COR-L47 (cell line): ENCODE data around the gene NKAIN2.
"Not testable (repeated sequence)": the region's sequence is repeated elsewhere in the genome, so short reads cannot be mapped to it uniquely, and the experiment has no call there.

Experiments used
- DNase-seq: peaks from one replicate; lab custom pipeline; 2025; lab: John Stamatoyannopoulos, UW

Gene NKAIN2

GRCh38 chr6:124434421-124434820 lies 630.8 kb downstream of the NKAIN2 start:
- DNase-seq = no peak

DNA sequence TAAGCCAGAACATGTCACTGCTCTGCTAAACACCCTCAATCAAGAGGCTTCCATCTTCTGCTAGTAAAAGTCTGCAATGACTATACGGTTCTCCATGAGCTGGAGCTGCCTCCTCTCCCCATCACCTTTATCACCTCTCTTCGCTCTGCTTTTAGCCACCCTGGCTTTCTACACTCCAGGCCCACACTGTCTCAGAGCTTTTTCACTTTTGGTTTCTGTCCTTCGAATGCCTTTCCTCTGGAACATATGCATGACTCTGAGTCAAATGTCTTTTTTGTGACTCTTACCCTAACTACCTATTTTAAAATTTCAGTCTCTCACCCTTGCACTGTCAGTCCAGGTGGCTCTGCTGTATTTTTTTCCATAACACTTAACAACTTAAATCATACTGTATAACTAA lies 633.1 kb downstream of the NKAIN2 start:
- DNase-seq = no peak

GRCh38 chr6:124438546-124439065 lies 634.9 kb downstream of the NKAIN2 start:
- DNase-seq = no peak

DNA sequence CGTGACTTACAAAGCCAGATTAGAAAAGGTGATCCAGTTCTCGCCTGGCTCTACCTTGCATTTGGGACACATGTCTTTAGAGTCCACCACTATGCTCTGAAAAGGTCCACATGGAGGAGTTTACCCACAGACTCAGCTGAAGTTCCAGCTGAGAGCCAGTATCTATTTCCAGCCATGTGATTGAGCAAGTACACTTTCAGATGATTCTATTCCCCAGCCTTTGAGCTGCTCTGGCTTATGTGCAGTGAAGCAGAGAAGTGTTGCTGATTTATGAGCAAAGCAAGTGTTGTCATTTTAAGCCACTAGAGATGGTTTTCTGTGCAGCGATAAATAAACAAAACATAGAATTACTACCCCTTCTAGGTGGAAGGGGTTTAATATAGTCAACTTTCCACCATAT lies 637.8 kb downstream of the NKAIN2 start:
- DNase-seq = no peak

DNA sequence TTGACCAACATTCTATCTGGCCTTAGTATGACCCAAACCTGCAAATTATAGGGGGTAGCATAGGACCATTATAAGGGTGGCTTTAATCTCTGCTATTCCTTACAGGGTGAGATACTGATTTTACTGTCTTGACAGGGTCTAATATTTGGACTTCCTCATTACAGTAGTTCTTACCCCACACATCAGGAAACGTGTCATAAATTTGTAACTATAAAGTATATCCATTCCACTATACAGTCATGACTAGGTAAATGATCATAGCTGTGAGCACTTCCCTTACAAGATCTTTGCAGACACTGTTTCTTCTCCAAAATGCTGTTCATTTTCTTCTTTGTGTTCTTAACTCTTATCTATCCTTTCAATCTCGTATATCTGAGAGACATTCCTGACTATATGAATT lies 639.9 kb downstream of the NKAIN2 start:
- DNase-seq = no peak

GRCh38 chr6:124445581-124445980 lies 641.9 kb downstream of the NKAIN2 start:
- DNase-seq = no peak

DNA sequence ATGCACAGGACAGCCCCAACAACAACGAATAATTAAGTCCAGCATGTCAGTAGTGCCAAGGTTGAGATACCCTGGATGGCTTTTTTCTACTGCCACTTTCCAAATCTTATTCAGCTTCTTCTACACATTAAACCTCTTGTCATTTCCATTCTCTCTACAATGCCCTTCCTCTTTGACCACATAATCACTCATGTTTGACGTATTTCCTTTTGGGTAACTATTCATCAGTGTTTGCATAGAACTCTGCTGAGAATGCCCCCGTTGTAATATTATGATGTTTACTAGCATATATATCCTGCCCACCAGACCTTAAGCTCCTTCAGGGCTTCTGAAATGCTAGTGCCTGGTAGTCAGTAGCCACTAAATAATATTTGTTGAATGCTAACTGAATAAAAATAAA lies 643.3 kb downstream of the NKAIN2 start:
- no peak for DNase-seq

GRCh38 chr6:124459268-124459667 lies 655.6 kb downstream of the NKAIN2 start:
- no peak for DNase-seq

DNA sequence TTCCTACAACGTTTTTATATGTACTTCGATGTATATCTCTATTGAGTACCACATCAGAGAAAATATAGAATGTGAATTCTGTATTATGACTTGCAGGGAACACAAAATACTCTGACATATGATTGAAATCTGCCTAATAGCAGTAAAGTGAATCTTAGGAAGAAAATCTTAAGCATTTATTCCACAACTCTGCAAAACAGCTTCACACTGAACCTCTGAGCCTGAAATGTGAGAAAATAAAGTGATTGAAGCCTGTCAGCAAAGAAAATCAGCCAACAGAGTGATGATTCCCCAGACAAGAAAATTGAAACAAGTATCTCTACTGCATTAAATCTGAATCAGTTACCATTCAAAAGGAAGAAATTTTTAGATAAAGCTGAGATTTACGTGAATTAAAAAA lies 659.1 kb downstream of the NKAIN2 start:
- DNase-seq = no peak

DNA sequence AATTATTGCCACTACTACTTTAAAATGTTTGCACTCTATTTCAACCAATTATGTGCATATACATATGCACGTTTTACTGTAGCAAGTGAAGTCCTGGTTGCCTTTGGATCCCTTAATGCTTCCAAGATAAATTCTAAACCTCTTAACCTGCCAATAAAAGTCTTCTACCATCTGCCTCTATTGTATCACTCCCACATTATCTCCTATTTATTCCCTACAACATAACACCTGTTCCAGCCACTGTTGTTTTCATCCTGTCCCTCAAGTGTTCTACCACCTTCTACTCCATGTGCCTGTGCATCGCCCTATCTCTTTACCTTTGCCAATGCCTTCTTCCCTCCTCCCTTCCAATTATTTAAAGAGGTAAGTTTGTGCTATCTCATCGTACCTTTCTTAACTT lies 659.6 kb downstream of the NKAIN2 start:
- no peak for DNase-seq

GRCh38 chr6:124464600-124464999 lies 660.9 kb downstream of the NKAIN2 start:
- DNase-seq = not testable (repeated sequence)

DNA sequence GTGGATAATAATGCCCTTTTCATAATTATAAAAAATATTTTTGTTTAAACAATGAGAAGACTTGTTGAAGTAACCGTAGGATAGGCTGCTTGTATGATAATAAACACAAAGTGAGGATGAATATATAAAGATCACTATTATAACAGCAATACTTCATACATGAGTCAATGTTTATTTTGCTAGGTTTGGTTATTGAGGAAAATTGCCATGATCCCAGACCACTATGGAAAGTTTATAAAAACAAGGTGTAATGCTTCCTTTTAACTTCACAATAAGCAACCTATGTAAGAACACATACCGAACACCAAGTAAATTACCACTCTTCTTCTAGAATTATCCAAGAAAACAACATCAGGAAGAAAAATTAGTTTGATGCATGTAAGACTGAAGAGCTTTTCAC lies 663.3 kb downstream of the NKAIN2 start:
- DNase-seq = no peak

- no peak for DNase-seq
Measured at GRCh38 chr6:124467366-124467765, 663.7 kb downstream of the NKAIN2 start.

DNA sequence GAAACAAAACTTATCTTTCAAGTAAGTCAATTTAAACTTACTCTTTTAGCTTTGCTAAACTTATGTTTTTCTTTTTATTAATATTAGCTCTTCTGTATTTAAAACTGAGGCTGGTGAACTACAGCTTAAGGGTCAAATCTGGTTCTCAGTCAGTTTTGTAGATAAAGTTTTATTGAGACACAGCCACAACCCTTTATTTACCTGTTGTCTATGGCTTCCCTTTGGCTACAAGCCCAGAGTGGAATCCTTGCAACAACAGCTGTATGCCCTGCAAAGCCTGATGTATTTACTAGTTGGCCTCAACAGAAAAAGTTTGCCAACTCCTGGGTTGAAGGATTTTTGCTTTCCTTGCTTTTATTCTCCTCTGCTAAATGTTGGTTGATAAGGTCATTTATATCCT lies 667.1 kb downstream of the NKAIN2 start:
- DNase-seq = no peak

- no peak for DNase-seq
Measured at GRCh38 chr6:124475176-124475575, 671.5 kb downstream of the NKAIN2 start.

- no peak for DNase-seq
Measured at GRCh38 chr6:124478906-124479305, 675.2 kb downstream of the NKAIN2 start.

DNA sequence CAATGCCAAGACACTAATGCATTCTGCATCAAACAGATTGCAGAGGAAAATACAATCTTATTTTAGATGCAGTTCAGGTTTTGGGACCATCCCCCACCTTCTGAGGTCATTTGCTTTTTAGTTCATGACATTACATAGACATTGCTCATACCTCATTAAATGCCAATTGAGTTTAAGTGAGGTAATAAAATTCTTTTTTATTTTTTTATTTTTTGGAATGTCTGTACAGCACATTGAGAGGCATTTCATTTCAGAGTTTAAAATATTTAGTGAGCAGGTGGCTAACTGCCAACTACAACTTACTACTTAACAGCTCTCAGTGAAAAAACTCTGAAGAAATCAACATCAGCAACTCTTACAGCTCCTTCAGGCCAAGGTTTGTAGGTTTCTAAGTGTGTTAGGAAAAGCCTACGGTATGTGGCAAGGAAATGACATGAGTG lies 676.3 kb downstream of the NKAIN2 start:
- DNase-seq = no peak

DNA sequence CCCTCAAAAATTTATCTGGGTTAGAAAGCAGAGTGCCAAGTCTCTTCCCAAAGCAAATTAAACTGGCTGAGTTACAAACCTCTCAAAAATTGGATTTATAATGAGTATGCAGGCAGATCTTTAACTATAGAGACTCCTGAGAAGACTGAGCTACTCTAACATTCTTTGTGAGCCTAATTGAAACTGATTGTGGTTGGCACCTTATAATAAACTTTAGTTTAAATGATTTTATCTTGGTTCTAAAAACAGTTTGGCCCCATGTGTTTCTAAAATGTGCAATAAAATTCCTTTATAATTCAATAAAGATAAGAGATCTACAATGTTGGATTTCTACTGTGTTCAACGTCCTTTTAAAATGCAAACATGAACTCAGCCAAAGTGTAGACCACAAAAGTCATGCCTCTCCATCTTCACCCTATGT lies 678.4 kb downstream of the NKAIN2 start:
- no peak for DNase-seq

DNA sequence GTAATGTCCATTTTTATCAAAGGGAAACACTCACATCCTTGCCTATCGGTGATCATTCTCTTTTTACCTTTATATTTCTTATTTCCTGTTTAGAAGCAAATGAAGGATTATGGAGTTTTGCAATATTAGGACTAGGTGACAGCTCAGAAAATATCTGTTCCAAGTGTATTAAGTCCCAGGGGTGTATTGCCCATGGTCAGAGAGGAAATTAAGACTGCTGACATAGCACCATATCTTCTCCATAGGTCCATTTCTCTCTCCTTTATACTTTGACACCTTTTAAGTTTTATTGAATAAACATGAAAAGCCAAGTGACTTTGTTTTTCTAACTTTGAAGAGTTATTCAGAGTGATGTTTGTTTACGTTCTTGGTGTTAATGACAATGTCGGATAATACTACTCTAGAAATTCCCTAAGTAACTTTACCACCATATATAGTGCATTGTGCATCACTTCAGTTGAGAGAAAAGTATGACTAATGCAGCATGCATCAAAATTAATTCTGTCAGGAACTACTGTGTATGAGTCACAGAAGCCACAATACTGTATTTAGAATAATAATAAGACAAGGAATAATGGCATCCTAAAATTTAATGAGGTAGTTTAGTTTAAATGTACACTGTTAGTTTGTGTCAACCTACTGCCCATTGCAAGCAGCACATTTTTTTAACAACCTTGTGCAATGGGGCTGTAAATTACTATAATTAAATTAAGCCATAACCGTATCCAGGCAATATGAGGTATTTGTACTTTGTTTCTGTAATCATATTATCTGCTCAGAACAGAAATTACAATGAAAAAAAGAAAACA lies 684.2 kb downstream of the NKAIN2 start:
- DNase-seq = no peak

DNA sequence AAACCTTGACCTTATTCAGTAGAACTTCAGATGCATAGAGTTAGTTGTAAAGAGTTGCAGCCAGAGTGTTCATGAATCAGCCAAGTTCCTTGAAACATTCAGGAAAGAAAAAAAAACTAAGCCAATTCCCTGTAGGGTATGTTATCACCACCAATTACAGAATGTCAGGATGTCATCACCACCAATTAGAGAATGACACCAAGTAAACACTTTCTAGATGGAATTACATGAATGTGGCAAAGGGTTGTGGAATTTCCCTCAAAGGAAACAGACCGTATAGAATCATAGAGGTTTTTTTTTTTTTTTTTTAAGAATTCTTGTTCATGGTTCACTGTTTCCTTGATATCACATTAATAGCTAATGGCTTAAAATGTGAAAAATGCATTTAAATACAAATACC lies 686.5 kb downstream of the NKAIN2 start:
- no peak for DNase-seq

DNA sequence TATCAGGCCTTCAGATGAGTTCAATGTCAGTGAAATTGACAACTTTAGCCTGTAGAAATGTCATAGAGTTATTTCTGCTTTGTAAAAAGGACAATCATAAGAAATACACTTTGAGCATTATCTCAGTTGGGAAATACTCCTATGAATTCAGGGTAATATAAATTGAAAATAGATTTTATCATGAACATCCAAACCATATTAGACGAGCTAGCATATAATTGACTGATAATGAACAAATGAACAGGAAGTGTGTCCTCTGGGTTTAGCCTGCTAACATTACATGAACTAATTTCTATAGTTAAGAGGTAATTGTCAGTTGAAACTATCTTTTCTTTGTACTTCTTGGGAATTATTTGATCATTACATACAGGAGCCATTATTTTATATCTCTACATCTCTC lies 689.6 kb downstream of the NKAIN2 start:
- DNase-seq = no peak

- DNase-seq = no peak
Measured at GRCh38 chr6:124494956-124495664, 691.4 kb downstream of the NKAIN2 start.

- no peak for DNase-seq
Measured at GRCh38 chr6:124495665-124496190, 692.1 kb downstream of the NKAIN2 start.
